CD4-positive, alpha-beta T cell treated with Interleukin-6 for 4 hours (primary cell): ENCODE results near the gene WDR46.
"Not testable (repeated sequence)": the region's sequence is repeated elsewhere in the genome, so short reads cannot be mapped to it uniquely, and the experiment has no call there.

Source experiments
- DNase-seq: peaks from one replicate; pipeline ENCODE4 v3.0.0-alpha.2; 2020; ENCODE audit warnings: mixed read lengths

WDR46 gene

DNA sequence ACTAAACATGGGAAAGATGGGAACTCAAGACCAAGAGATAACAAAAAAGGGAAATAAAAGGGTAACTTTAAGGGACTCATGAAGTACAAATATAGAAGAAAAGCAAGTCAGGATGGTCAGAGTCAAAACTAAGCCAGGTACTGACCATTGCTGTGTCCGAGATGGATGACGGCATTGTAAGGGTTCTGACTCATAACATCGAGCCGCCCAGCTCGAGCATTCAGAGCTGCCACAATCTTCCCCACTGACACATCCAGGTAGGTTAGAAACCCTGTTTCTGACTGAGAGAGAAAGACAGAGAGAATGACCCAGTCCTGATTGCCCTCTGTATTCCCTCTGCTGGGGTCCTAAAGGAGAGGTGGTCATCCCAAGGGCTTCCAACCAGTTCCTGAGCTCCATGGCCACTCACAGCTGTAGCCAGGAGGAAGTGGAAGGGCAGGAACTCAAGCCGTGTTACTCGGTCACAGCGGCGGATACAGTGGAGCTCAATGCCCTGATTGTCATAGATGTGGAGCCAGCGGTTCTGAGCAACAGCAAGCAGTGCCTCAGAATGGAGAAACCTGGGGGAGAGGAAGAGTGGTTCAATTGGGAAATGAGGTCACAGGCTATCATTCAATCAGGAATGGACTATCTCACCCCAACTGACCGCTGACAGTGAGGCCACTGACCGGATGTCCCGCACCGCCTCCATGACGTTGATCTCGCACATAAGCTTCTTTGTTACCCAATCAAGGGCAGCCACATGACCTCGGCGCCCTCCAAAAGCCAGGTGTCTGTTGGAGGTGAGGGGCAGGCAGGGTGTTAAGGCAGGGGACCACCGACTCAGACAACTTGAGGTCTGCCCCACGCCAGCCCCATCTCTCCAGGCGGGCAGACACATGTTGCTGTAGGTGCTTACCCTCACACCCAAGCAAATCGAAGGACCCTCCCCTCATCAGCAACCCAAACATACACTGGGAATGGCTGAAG, 1.8 kb downstream of the WDR46 start:
- no peak for DNase-seq

DNA sequence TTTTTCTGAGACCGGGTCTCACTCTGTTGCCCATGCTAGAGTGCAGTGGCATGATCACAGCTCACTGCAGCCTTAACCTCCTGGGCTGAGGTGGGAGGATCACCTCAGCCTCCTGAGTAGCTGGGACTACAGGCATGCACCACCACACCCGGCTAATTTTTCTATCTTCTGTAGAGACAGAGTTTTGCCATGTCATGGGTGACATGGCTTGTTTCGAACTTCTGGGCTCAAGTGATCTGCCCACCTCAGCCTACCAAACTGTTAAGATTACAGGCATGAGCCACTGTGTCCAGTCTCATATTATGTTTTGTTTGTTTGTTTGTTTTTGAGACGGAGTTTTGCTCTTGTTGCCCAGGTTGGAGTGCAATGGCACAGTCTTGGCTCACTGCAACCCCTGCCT, 3.8 kb downstream of the WDR46 start:
- not testable (repeated sequence) for DNase-seq

DNA sequence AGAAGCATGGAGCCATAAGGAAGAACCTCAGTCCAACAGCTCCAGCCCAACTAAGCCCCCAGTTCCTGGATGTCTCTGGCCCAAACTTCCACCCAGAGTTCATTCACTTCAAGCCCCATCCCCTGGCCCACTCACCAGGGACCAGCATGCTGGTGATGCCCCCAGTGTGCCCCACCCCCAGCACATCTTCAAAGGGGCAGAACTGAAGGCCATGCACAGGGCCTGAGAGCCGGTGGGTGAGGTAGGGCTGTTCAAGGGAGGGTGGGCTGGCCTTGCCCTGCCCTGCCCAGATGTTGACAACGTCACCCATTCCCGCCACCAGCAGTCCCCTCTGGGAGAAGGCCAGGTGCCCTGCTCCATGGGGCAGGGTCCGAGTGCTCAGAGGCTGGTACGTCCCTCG, 8.5 kb downstream of the WDR46 start:
- DNase-seq, result no peak

DNA sequence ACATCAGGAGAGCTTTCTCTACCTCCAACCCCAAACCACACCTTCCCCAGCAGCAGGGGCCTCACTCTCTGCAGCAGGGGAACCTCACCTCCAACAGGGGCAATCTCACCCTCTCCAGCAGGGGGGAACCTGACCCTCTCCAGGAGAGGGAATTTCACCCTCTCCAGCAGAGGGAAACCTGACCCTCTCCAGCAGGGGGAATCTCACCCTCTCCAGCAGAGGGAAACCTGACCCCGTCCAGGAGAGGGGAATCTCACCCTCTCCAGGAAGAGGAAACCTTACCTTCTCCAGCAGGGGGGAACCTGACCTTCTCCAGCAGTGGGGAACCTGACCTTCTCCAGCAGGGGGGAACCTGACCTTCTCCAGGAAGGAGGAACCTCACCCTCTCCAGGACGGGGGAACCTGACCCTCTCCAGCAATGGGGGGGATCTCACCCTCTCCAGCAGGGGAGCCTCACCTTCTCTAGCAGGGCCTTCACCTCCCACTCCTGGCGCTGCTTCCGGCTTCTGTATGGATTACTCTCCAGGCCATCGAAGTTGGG, 9.0 kb downstream of the WDR46 start:
- DNase-seq, result no peak

DNA sequence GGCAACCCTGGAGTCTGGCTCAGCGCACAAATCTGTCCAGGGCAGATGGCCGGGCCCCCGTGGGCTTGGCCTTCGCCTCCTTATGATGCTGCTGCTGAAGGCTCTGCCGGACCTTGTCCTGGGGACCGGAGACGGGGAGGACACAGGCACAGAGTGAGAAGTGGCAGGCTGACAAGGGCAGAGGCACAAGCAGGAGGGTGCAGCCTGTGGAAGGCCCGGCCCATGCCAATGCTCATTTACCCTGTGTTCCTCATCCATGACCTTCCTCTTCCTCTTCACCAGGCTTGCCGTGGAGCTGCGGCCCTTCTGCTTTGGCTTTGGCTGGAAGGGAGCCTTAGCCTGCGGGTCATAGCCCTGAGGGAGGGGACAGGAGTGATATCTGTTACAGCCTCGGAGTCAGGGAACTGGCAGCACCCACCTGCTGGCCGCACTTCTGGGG, 9.8 kb downstream of the WDR46 start:
- no peak for DNase-seq

DNA sequence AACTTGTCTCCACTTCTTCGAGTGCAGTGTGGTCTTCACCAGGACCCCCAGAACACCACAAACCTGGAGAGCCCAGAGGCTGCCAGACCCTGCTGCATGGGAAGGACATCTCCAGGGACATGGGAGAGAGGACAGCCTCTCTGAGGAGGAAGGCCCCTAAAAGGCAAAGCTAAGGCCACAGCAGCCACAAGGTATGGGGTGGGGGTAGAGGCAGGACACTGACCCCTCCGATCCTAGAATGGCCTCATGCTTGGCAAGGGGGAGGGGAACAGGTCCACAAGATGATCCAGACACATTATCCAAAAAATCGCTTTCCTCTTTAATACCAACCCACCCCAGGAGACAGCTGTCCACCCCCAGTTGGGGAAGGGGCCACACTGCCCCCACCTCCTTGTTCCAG, 10.2 kb downstream of the WDR46 start:
- DNase-seq, result no peak

DNA sequence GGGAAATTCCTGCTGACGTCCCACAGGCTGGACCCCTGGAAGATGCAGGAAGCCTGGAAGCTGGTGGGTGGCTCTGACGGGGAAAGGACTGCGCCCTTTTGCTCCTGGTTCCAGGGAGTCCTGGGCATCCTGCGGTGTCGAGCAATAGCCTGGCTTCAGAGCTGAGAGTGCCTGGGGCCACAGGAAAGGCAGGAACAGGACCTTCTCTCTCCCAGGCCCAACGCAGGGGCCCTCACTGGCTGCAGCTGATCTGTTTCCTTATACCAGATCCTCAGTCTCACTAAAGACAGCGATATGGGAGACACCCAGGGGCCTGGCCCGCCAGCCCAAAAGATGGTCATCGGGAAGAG, 10.7 kb downstream of the WDR46 start:
- DNase-seq, result no peak

DNA sequence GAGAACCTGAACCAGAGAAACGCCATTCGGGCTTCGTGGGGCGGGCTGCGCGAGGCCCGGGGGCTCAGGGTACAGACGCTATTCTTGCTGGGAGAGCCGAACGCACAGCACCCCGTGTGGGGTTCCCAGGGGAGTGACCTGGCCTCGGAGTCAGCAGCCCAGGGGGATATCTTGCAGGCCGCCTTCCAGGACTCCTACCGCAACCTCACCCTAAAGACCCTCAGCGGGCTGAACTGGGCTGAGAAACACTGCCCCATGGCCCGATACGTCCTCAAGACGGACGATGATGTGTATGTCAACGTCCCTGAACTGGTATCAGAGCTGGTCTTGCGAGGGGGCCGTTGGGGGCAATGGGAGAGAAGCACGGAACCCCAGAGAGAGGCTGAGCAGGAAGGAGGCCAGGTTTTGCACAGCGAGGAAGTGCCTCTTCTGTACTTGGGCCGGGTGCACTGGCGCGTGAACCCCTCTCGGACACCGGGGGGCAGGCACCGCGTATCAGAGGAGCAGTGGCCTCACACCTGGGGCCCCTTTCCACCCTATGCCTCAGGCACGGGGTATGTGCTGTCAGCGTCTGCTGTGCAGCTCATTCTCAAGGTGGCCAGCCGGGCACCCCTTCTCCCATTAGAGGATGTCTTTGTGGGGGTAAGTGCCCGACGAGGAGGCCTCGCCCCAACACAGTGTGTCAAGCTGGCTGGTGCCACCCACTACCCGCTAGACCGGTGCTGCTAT, 11.2 kb downstream of the WDR46 start:
- DNase-seq, result peak; percentile 37

DNA sequence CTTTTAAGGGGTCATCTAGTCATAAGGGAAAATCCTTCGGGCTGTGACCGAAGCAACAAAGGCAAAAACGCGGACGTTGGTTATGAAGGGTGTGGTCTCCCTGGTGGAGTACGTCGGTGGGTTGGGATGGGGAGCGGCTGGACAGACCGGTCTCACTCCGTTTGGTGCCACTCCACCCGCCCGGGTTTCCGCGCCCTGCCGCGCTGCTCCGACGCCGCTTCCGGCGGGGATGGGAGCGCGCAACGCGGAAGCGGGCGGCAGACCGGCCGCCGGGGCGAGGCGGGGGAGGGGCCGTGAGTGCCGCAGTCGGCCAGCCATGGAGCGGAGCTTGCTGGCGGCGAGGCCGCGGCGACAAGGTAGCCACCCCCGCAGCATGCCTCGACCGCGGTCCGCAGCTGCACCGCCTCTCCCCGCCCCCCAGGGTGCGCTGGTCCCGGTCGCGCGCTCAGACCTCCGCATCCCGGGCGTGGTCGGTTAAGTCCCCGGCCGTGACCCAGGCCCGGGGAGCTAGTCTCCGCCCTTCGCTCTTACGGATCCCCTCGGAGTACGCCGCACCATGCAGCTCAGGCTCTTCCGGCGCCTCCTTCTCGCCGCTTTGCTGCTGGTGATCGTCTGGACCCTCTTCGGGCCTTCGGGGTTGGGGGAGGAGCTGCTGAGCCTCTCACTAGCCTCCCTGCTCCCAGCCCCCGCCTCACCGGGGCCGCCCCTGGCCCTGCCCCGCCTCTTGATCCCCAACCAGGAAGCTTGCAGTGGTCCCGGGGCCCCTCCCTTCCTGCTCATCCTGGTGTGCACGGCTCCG, 12.0 kb downstream of the WDR46 start, which contains the start of gene B3GALT4:
Gene B3GALT4 (plus strand): TSS at position 260 of the 799 bp plus-strand sequence. CDS start 297 bp downstream, at position 557.
- DNase-seq, result peak; percentile 84

DNA sequence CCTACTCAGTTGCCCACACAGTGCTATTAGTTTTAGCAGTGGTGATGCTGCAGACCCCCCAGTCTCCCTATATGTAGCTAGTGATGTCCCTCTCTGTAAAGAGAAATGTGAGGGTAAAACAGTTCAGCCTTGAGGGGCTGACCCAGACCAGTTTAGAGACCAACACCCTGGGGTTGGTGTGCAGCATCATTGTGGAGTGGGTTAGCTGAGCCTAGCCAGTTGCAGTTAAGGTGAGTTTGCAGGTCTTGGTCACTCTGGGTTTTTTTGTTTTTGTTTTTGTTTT, 12.5 kb downstream of the WDR46 start:
- no peak for DNase-seq

DNA sequence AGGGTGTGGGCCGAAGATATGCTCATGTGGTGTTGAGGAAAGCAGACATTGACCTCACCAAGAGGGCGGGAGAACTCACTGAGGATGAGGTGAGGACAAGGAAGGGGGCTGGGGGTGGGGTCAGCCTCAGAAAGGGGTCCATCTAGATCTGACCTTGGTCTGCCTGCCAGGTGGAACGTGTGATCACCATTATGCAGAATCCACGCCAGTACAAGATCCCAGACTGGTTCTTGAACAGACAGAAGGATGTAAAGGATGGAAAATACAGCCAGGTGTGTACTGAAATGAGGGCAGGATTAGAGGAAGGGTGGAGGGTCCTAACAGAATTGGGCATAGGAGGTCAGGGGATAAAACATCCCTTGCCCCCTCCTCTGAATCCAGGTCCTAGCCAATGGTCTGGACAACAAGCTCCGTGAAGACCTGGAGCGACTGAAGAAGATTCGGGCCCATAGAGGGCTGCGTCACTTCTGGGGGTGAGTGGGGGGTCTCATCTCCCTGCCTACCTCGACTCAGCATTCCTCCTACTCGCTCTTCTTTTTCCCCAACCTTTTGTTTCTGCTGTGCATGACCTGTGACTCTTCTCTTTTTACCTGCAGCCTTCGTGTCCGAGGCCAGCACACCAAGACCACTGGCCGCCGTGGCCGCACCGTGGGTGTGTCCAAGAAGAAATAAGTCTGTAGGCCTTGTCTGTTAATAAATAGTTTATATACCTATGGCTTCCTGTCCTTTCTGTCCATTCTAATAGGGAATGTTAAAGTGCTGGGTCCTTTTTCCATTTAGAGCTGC, 13.1 kb downstream of the WDR46 start:
- DNase-seq, result not testable (repeated sequence)

DNA sequence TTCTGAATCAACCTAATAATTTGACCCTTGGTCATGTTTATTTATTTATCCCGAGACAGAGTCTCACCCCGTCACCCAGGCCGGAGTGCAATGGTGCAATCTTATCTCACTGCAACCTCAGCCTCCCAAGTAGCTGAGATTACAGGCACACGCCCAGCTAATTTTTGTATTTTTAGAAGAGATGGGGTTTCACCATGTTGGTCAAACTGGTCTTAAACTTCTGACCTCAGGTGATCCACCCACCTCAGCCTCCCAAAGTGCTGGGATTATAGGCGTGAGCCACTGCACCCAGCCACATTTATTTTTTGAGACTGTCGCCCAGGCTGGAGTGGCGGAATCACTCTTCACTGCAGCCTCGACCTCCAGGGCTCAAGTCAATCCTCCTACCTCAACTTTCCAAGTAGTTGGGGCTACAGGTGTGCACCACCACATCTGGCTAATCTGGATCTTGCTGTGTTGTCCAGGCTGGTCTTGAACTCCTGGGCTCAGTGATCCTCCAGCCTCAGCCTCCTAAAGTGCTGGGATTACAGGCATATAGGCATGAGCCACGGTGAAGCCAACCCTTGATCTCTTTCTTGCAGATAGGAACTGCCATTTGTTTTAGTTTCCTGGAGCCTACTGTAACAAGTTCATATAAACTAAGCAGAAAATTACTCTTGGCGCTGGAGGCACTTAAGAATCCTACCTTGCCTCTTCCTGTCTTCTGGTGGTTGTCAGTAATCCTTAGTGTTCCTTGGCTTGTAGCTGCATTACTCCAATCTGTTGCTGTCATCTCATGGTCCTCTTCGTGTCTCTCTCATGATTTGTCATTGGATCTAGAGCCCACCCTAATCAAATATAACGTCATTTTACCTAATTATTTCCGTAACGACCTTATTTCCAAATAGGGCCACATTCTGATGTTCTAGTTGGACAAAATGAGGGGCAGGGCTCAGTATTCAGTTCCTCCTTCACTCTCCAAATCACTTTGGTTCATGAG, 14.8 kb downstream of the WDR46 start:
- DNase-seq, result no peak

DNA sequence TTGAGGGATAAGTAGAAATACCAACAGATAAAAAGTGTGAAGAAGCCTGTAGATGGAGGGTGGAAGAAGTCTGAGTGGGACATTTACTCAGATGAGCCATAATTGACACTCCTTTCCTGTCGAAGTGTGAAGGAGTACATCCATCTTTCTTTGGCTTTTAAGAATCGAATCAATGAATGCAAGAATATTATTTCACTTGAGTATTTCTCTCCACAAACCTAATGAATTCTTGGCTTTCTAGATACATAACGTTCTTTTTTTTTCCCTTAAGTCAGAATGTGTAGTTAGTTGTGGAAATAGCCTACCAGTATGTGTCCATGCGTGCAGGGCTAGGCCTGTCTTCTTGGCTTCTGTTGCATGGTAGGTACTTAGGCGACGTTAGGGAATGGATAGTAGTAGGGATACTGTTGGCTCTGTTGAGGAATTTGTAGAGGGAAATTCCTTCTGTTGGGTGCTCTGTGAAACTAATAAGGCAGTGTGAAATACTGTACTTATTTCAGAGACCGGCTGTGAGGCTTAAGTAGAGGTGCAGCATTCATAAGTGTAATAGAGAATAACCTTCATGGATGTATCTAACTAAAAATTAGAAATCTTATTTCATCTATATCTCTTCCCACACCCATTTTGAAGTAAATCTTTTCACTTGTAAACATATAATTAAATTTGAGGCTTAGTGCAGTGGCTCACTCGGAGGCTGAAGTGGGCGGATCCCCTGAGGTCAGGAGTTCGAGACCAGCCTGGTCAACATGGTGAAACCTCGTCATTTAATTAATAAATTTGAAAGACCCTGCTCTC, 15.7 kb downstream of the WDR46 start:
- DNase-seq, result no peak

DNA sequence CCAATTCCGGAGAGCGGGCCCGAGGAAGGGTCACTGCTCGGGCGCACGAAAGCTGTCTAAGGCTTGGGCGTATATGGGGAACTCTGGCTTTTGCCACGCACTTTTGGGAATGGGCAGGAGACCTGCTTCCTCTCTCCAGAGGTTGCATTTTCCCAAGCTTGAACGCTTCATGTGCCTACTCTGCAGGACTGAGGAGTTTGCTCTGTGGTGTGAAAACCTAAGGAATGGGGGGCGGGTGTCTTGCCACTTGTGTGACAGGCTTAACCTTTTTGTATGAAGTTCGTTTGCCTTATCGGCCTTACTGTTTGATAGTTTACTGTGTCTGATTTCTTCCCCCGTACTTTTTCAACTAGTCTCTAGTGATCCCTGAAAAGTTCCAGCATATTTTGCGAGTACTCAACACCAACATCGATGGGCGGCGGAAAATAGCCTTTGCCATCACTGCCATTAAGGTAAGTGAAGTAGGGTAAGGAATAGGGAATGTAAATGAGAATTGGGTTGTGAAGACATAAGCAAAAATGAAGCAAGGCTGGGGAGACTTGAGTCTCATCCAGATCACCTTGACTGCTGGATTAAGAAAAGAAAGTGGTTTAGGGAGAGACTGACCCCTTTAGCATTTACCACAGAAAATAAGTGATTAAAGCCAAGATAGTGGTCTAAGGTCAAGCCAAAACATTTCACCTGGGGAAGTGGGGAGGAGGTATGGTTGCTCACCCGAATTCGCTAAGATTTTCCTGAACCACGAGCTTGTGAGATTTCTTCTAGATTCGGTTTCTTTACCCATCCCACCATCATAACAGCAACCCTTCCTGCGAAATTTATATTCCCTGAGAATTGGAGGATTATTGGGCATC, 16.5 kb downstream of the WDR46 start:
- DNase-seq, result no peak

DNA sequence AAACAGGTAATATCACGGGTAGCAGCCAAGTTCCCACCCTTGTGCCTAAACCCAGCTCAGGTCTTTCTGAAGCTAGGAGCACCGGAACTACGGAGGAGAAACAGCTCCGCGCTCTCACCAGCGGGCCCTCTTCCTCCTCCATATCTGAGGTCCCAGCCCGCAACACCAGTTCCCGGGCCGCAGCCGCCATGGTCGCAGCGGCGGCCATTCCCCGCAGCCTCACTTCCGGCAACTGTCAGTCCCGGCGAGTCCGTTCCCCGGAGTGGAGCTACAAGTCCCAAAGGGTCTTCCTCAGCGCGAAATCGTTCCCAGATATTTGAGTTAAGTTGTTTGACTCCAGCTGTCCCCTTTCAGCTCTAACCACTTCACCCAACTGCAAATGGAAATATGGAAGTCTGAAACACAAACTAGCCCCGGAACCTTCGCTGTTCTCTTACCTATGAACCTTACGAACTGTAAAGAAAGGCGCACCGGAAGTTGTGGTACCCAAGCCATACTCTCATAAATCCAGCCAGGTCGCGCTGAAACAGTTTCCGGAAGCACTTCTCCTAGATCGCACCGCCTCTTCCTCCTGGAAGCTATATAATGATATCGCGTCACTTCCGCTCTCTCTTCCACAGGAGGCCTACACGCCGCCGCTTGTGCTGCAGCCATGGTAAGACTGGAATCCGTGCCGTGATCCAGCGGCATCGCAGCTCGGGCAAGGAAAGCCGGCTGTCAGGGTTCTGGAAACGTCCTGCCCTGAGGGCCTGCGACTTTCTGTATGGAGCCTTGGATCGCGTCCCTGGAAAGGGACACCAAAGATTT, 17.4 kb downstream of the WDR46 start, which contains the start of the genes RPS18 and VPS52:
Gene RPS18 (plus strand): TSS at position 608 of the 807 bp plus-strand sequence. CDS start 45 bp downstream, at position 653.
Gene VPS52 (minus strand): TSS at position 409 of the 807 bp plus-strand sequence. CDS start 201 bp downstream, at position 208.
- DNase-seq, result peak; percentile 92

DNA sequence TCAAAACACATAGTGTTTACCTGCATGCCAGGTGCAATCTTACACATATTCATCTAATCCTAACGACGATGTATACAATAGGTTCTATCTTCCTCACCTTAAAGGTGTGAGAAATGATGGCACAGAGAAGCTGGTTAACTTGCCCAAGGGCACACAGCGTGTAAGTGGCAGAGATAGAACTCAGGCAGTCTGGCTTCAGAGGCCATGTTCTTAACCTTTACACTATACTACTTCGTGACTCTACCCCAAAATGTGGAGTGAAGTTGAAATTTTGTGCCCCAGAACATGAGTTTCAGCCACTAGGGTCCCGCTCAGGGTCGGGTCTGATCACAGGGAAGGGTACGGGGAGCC, 17.9 kb downstream of the WDR46 start:
- DNase-seq, result no peak

DNA sequence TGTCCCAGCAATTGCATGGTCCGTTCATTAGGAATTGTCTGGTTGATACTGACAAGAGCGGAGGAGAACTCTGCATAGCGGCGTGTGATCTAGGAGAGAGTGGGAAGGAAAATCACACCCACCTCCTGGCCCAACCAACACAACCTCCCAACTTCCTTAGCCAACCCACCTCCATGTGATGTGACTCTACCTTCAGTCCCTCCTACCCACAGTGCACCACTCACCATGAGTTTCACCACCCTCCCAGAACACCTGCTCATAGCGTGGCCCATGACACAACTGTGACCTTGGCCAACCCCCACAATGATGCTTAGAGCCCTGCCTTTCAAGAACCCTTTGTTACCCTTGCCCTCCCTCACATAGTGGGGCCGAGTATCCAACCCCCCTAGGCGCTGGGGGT, 25.0 kb downstream of the WDR46 start:
- DNase-seq, result no peak

DNA sequence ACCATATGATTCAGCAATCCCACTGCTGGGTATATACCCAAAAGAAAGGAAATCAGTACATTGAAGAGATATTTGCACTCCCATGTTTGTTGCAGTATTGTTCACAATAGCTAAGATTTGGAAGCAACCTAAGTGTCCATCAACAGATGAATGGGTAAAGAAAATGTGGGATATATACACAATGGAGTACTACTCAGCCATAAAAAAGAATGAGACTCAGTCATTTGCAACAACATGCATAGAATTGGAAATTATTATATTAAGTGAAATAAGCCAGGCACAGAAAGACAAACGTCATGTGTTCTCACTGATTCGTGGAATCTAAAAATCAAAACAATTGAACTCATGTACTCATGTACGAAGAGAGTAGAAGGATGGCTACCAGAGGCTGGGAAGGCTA, 26.5 kb downstream of the WDR46 start:
- not testable (repeated sequence) for DNase-seq
